Mammary epithelial cell (primary cell): ENCODE results near the gene SQSTM1.

Experiments used
- EZH2 ChIP-seq: IDR thresholded peaks from 2 replicates; pipeline ENCODE4 v1.6.1; 2012; ENCODE audit warnings: low read length, inconsistent platforms, borderline replicate concordance
- TF ChIP-seq, protein P1 (sequence below), 2 donors: IDR thresholded peaks in 1 of 2; conservative IDR thresholded peaks in 1 of 2; 2 replicates each; pipeline ENCODE4 v1.5.1; 2011 to 2012; ENCODE audit warnings: inconsistent platforms in 2 of 2, low read length in 2 of 2, mild to moderate bottlenecking in 2 of 2, control low read depth in 1 of 2, low read depth in 1 of 2; ENCODE audit not compliant: insufficient read depth in 1 of 2; ENCODE audit errors: extremely low read depth in 1 of 2

DNA sequence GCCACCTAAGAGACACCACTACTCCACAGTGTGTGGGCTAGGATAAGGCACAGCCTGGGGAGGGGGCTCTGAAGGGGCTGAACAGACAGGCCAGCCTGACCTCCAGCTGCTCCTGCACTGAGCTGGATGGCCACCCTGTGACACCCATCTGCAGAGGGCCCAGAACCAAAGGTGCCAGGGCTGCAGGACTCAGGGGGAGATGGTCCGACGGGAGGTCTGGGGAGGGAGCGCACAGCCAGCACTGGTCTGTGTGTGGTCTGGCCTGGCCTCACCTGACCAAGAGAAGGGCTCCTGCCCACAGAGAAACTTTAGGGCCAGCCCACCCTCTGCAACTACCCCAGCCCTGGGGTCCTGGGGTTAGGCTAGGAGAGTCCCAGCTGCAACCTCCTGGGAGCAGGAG lies 26.1 kb upstream of the SQSTM1 start:
- no peak for TF ChIP-seq EZH2
- TF ChIP-seq, protein P1, sequence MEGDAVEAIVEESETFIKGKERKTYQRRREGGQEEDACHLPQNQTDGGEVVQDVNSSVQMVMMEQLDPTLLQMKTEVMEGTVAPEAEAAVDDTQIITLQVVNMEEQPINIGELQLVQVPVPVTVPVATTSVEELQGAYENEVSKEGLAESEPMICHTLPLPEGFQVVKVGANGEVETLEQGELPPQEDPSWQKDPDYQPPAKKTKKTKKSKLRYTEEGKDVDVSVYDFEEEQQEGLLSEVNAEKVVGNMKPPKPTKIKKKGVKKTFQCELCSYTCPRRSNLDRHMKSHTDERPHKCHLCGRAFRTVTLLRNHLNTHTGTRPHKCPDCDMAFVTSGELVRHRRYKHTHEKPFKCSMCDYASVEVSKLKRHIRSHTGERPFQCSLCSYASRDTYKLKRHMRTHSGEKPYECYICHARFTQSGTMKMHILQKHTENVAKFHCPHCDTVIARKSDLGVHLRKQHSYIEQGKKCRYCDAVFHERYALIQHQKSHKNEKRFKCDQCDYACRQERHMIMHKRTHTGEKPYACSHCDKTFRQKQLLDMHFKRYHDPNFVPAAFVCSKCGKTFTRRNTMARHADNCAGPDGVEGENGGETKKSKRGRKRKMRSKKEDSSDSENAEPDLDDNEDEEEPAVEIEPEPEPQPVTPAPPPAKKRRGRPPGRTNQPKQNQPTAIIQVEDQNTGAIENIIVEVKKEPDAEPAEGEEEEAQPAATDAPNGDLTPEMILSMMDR (conservative IDR thresholded peaks at IDR 0.05 in 1 of 2, IDR thresholded peaks at IDR 0.05 in 1 of 2; ENCODE audit: extremely low read depth in 1 of 2, insufficient read depth in 1 of 2, low read depth in 1 of 2, low read length in 2 of 2) = no peak
